Vagina (tissue), 2 donors: ENCODE measurements around the gene PPP3CA. TPM values are rescaled to one million over a fixed set of nuclear protein-coding genes. Genes with fewer than 3 reads are reported as not detected.

Experiments used
- DNase-seq, 2 donors: peaks; one replicate each; pipeline ENCODE4 v3.0.0-alpha.2; 2017; ENCODE audit errors: extremely low spot score in 2 of 2
- H3K27ac ChIP-seq: fragments of 200-600 bp; sonication (generic); one replicate; pipeline ENCODE4 v1.5.1; 2019
- H3K27me3 ChIP-seq: fragments of 200-600 bp; sonication (generic); one replicate; pipeline ENCODE4 v1.5.1; 2019
- H3K36me3 ChIP-seq, 2 donors: fragments of 200-600 bp; sonication (generic); one replicate each; pipeline ENCODE4 v1.5.1; 2017 to 2019
- H3K4me1 ChIP-seq: fragments of 200-600 bp; sonication (generic); one replicate; pipeline ENCODE4 v1.5.1; 2019
- H3K4me3 ChIP-seq, 2 donors: fragments of 200-600 bp; sonication (generic); 1 replicate in 1 of 2; 2 replicates in 1 of 2; pipeline ENCODE4 v1.5.1; 2016 to 2019
- H3K9me3 ChIP-seq: fragments of 200-600 bp; sonication (generic); one replicate; pipeline ENCODE4 v1.5.1; 2019
- CTCF ChIP-seq, 3 experiments: fragments of 450-650 bp in 2 of 3; fragments of 200-600 bp in 1 of 3; sonication (generic) in 1 of 3; IDR thresholded peaks; one replicate each; pipeline ENCODE4 v1.5.1; 2017 to 2019; ENCODE audit warnings: antibody characterized with exemption in 3 of 3, mild to moderate bottlenecking in 2 of 3, moderate library complexity in 2 of 3
- POLR2A ChIP-seq, 2 donors: fragments of 450-650 bp; IDR thresholded peaks; one replicate each; pipeline ENCODE4 v1.6.1; 2017; ENCODE audit warnings: antibody characterized with exemption in 2 of 2, mild to moderate bottlenecking in 2 of 2, moderate library complexity in 2 of 2
- POLR2AphosphoS5 ChIP-seq, 2 donors: sonication (generic); formaldehyde crosslinking; IDR thresholded peaks; one replicate each; pipeline ENCODE4 v1.9.0; 2017; ENCODE audit warnings: antibody characterized with exemption in 2 of 2, mild to moderate bottlenecking in 2 of 2, low read depth in 1 of 2; ENCODE audit not compliant: insufficient read depth in 1 of 2
- intact Hi-C: fragments of 100-400 bp; cut with DNase I; formaldehyde crosslinking; loops from one replicate; pipeline ENCODE4 v1.15.1; 2023
- total RNA-seq: library from RNA; depleted of rRNA; stranded (reverse); fragments of >200 nt; gene quantifications from one replicate; pipeline ENCODE4 v1.2.3, GENCODE V29; 2016

Gene PPP3CA
- total RNA-seq, 1 donor from 2014 or later: 45.9 TPM

DNA sequence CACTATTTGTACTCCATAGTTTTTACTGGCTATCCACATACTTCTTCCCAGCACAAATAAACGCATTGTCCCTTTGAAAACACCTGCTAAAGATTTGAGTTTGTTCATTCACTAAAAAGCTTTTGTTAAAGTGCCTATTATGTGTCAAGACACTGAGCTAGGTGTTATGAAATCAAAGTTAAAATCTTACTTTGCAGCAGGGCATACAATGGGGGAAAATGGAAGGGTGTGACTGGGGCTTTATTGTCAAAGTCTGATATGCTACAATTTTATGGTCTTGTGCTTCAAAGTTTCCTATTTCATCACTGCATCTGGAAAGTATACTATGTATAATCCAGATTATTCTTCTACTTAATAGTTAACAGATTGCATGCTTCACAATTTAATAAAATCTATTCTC is 128.4 kb downstream of the PPP3CA start:
- H3K4me3 ChIP-seq: no peak overlapping the region
- H3K4me1 ChIP-seq: peaks cover 48% of the 10 kb centered on the region
- TF ChIP-seq CTCF (IDR thresholded peaks at IDR 0.05) (no peak), POLR2A (IDR thresholded peaks at IDR 0.05) (no peak), POLR2AphosphoS5 (IDR thresholded peaks at IDR 0.05; ENCODE audit: insufficient read depth in 1 of 2, low read depth in 1 of 2) (no peak)
- no peaks in the 10 kb centered on the region for H3K9me3 ChIP-seq
- no peaks in the 10 kb centered on the region for H3K36me3 ChIP-seq
- H3K27me3 ChIP-seq: no peaks in the 10 kb centered on the region
- H3K27ac ChIP-seq: no peak overlapping the region
- intact Hi-C loops: no loop called here
- no peak for DNase-seq

DNA sequence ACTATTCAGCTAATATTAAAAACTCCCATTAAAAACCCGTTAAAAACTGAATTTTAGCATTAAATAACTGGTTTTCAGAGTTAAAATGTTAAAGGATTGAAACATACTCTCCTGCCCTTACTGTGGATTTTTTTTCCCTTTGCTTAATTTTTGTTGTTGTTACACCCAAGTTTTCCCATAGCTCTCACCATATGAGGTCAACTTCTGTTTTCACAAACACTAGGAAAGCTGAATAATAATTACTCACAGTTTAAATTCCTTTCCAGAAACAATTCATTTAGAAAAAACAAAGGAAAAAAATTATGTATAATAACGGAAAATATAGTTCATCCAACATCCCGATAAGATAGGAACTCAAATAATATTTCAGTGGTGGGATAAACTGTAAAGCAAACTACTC is 129.0 kb downstream of the PPP3CA start:
- Histone ChIP-seq H3K4me1 (peaks cover 45% of the 10 kb centered on the region), H3K27me3 (no peaks in the 10 kb centered on the region), H3K36me3 (no peaks in the 10 kb centered on the region), H3K9me3 (no peaks in the 10 kb centered on the region), H3K4me3 (no peak overlapping the region), H3K27ac (no peak overlapping the region)
- no peak for DNase-seq
- intact Hi-C loops: no loop called here
- TF ChIP-seq POLR2A (IDR thresholded peaks at IDR 0.05): no peak
- no peak for TF ChIP-seq CTCF (IDR thresholded peaks at IDR 0.05)
- no peak for TF ChIP-seq POLR2AphosphoS5 (IDR thresholded peaks at IDR 0.05; ENCODE audit: insufficient read depth in 1 of 2, low read depth in 1 of 2)

- peaks cover 39% of the 10 kb centered on the region for H3K4me1 ChIP-seq
- TF ChIP-seq POLR2A (IDR thresholded peaks at IDR 0.05): no peak
- no peak for TF ChIP-seq CTCF (IDR thresholded peaks at IDR 0.05)
- TF ChIP-seq POLR2AphosphoS5 (IDR thresholded peaks at IDR 0.05; ENCODE audit: insufficient read depth in 1 of 2, low read depth in 1 of 2): no peak
- intact Hi-C loops: no loop called here
- H3K4me3 ChIP-seq: no peak overlapping the region
- no peaks in the 10 kb centered on the region for H3K27me3 ChIP-seq
- H3K9me3 ChIP-seq: no peaks in the 10 kb centered on the region
- H3K36me3 ChIP-seq: no peaks in the 10 kb centered on the region
- no peak overlapping the region for H3K27ac ChIP-seq
- no peak for DNase-seq
These were observed 129.8 kb downstream of the PPP3CA start for GRCh38 chr4:101217353-101218031.

GRCh38 chr4:101211146-101211553 is 136.2 kb downstream of the PPP3CA start:
- no peaks in the 10 kb centered on the region for H3K9me3 ChIP-seq
- DNase-seq: no peak
- no peak for TF ChIP-seq CTCF (IDR thresholded peaks at IDR 0.05)
- TF ChIP-seq POLR2AphosphoS5 (IDR thresholded peaks at IDR 0.05; ENCODE audit: insufficient read depth in 1 of 2, low read depth in 1 of 2): no peak
- TF ChIP-seq POLR2A (IDR thresholded peaks at IDR 0.05): no peak

GRCh38 chr4:101210331-101210730 is 137.0 kb downstream of the PPP3CA start:
- TF ChIP-seq CTCF (IDR thresholded peaks at IDR 0.05): no peak
- TF ChIP-seq POLR2AphosphoS5 (IDR thresholded peaks at IDR 0.05; ENCODE audit: insufficient read depth in 1 of 2, low read depth in 1 of 2): no peak
- TF ChIP-seq POLR2A (IDR thresholded peaks at IDR 0.05): no peak
- Histone ChIP-seq H3K4me3 (no peak overlapping the region), H3K36me3 (no peaks in the 10 kb centered on the region), H3K4me1 (peaks cover 33% of the 10 kb centered on the region), H3K27me3 (no peaks in the 10 kb centered on the region), H3K27ac (no peak overlapping the region), H3K9me3 (no peaks in the 10 kb centered on the region)
- DNase-seq: no peak
- intact Hi-C loops: no loop called here

More at GRCh38 chr4:101211146-101211553, 136.2 kb downstream of the PPP3CA start:
- Histone ChIP-seq H3K27me3 (no peaks in the 10 kb centered on the region), H3K27ac (no peak overlapping the region), H3K4me1 (peaks cover 29% of the 10 kb centered on the region), H3K4me3 (no peak overlapping the region), H3K36me3 (no peaks in the 10 kb centered on the region)
- intact Hi-C loops: no loop called here
